ENCODE measurements around the gene LMOD2.

GRCh38 chr7:123710683-123711082 lies 55.0 kb downstream of the LMOD2 start:
- TF ChIP-seq EZH2 (optimal IDR thresholded peaks at IDR 0.05; ENCODE audit: low read depth, low read length) (no peak), CTCF (IDR thresholded peaks at IDR 0.05; ENCODE audit: low read length) (no peak)
